ENCODE results near the gene TCF7.

TCF7 gene

GRCh38 chr5:134162592-134162991 is 48.1 kb downstream of the TCF7 start:
- WGBS (ENCODE audit: extremely low coverage, insufficient coverage, low lambda C conversion rate), result no CpG with 5 or more reads among the region's 5 CpGs
- H2BK15ac ChIP-seq (replicated peaks; ENCODE audit: low read depth), result no peak overlapping the region

DNA sequence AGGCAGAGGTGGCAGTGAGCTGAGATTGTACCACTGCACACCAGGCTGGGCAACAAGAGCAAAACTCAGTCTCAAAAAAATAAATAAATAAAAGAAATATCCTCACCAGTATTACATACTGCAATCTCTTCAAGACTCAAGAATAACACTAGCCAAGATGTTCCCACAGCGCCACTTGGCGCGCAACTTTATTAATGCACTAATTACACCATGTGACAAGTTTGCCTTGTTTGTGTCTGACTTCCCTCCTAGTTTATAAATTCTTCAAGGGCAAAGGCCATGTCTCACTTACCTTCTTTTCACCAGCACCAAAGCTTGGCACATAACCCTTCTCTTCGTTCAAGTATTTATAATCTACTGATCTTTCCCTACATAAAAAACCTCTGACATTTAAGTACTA is 57.5 kb downstream of the TCF7 start:
- H4K8ac ChIP-seq (ENCODE audit: low read depth, low read length), result no peak overlapping the region
- H3K36me3 ChIP-seq (ENCODE audit: control insufficient read depth, insufficient read depth, low read length), result peaks cover 5% of the 10 kb centered on the region
- peaks cover 13% of the 10 kb centered on the region for H3K79me1 ChIP-seq (ENCODE audit: low read length)
- H2AK5ac ChIP-seq (ENCODE audit: low read length), result no peak overlapping the region
- no peak overlapping the region for H4K5ac ChIP-seq (ENCODE audit: low read length)
- H3K18ac ChIP-seq (ENCODE audit: low read length), result no peak overlapping the region
- H2BK120ac ChIP-seq (ENCODE audit: low read depth, low read length), result no peak overlapping the region
- no peak overlapping the region for H3K4me3 ChIP-seq (ENCODE audit: low read length)
- H3K4me1 ChIP-seq (ENCODE audit: control insufficient read depth, low read depth, low read length), result no peaks in the 10 kb centered on the region
- no peaks in the 10 kb centered on the region for H3K27me3 ChIP-seq (ENCODE audit: insufficient read depth, low read length, poor library complexity)
- H2BK15ac ChIP-seq (replicated peaks; ENCODE audit: low read depth), result no peak overlapping the region
- H3K56ac ChIP-seq (ENCODE audit: low read length), result no peak overlapping the region
- H3K4ac ChIP-seq (ENCODE audit: low read depth, low read length), result no peak overlapping the region
- no peak overlapping the region for H3K4me2 ChIP-seq (ENCODE audit: low read length)
- H3K27ac ChIP-seq (ENCODE audit: low read depth, low read length), result no peak overlapping the region
- H2BK5ac ChIP-seq (ENCODE audit: low read length), result no peak overlapping the region
- no peak overlapping the region for H3K23ac ChIP-seq (ENCODE audit: low read length)
- no peak overlapping the region for H3K9ac ChIP-seq (ENCODE audit: low read length)
- no peak for DNase-seq
- H3K79me2 ChIP-seq (ENCODE audit: control insufficient read depth, insufficient read depth, low read length), result peaks cover 53% of the 10 kb centered on the region
- WGBS (ENCODE audit: extremely low coverage, insufficient coverage, low lambda C conversion rate), result no CpG with 5 or more reads among the region's 4 CpGs

More at GRCh38 chr5:134162592-134162991, 48.1 kb downstream of the TCF7 start:
- Histone ChIP-seq H3K79me1 (ENCODE audit: low read length) (peaks cover 3% of the 10 kb centered on the region), H4K5ac (ENCODE audit: low read length) (no peak overlapping the region), H2BK120ac (ENCODE audit: low read depth, low read length) (no peak overlapping the region), H3K56ac (ENCODE audit: low read length) (no peak overlapping the region), H3K9ac (ENCODE audit: low read length) (no peak overlapping the region), H2BK5ac (ENCODE audit: low read length) (no peak overlapping the region), H3K4ac (ENCODE audit: low read depth, low read length) (no peak overlapping the region), H3K27ac (ENCODE audit: low read depth, low read length) (no peak overlapping the region), H3K23ac (ENCODE audit: low read length) (no peak overlapping the region), H3K36me3 (ENCODE audit: control insufficient read depth, insufficient read depth, low read length) (peaks cover 4% of the 10 kb centered on the region), H3K4me1 (ENCODE audit: control insufficient read depth, low read depth, low read length) (no peaks in the 10 kb centered on the region), H3K4me2 (ENCODE audit: low read length) (no peak overlapping the region), H3K27me3 (ENCODE audit: insufficient read depth, low read length, poor library complexity) (no peaks in the 10 kb centered on the region), H2AK5ac (ENCODE audit: low read length) (no peak overlapping the region), H3K4me3 (ENCODE audit: low read length) (no peak overlapping the region), H4K8ac (ENCODE audit: low read depth, low read length) (no peak overlapping the region), H3K18ac (ENCODE audit: low read length) (no peak overlapping the region), H3K79me2 (ENCODE audit: control insufficient read depth, insufficient read depth, low read length) (peaks cover 3% of the 10 kb centered on the region)
- no peak for DNase-seq

GRCh38 chr5:134174841-134175839 is 60.7 kb downstream of the TCF7 start:
- Histone ChIP-seq H4K8ac (ENCODE audit: low read depth, low read length) (no peak overlapping the region), H2BK15ac (replicated peaks; ENCODE audit: low read depth) (no peak overlapping the region), H3K4ac (ENCODE audit: low read depth, low read length) (no peak overlapping the region), H2BK5ac (ENCODE audit: low read length) (no peak overlapping the region), H3K36me3 (ENCODE audit: control insufficient read depth, insufficient read depth, low read length) (peaks cover 5% of the 10 kb centered on the region), H3K9ac (ENCODE audit: low read length) (peak overlapping the region; percentile 96), H2AK5ac (ENCODE audit: low read length) (no peak overlapping the region), H3K79me2 (ENCODE audit: control insufficient read depth, insufficient read depth, low read length) (peaks cover 47% of the 10 kb centered on the region), H3K4me1 (ENCODE audit: control insufficient read depth, low read depth, low read length) (peaks cover 3% of the 10 kb centered on the region), H3K27ac (ENCODE audit: low read depth, low read length) (no peak overlapping the region), H3K4me3 (ENCODE audit: low read length) (peak overlapping the region; percentile 91), H3K79me1 (ENCODE audit: low read length) (peaks cover 9% of the 10 kb centered on the region), H2BK120ac (ENCODE audit: low read depth, low read length) (no peak overlapping the region), H3K27me3 (ENCODE audit: insufficient read depth, low read length, poor library complexity) (no peaks in the 10 kb centered on the region), H3K56ac (ENCODE audit: low read length) (peak overlapping the region; percentile 6), H3K4me2 (ENCODE audit: low read length) (peak overlapping the region; percentile 88), H3K23ac (ENCODE audit: low read length) (no peak overlapping the region), H4K5ac (ENCODE audit: low read length) (no peak overlapping the region), H3K18ac (ENCODE audit: low read length) (no peak overlapping the region)
- no CpG with 5 or more reads among the region's 10 CpGs for WGBS (ENCODE audit: extremely low coverage, insufficient coverage, low lambda C conversion rate)
- DNase-seq, result peak; percentile 50

GRCh38 chr5:134175921-134176510 is 61.5 kb downstream of the TCF7 start:
- Histone ChIP-seq H4K5ac (ENCODE audit: low read length) (no peak overlapping the region), H3K27me3 (ENCODE audit: insufficient read depth, low read length, poor library complexity) (no peaks in the 10 kb centered on the region), H3K23ac (ENCODE audit: low read length) (peak overlapping the region; percentile 11), H3K79me2 (ENCODE audit: control insufficient read depth, insufficient read depth, low read length) (peaks cover 41% of the 10 kb centered on the region), H4K8ac (ENCODE audit: low read depth, low read length) (no peak overlapping the region), H3K4me1 (ENCODE audit: control insufficient read depth, low read depth, low read length) (peaks cover 3% of the 10 kb centered on the region), H2BK15ac (replicated peaks; ENCODE audit: low read depth) (no peak overlapping the region), H2AK5ac (ENCODE audit: low read length) (no peak overlapping the region), H3K4me2 (ENCODE audit: low read length) (peak overlapping the region; percentile 88), H3K9ac (ENCODE audit: low read length) (peak overlapping the region; percentile 96), H3K4me3 (ENCODE audit: low read length) (peak overlapping the region; percentile 91), H3K36me3 (ENCODE audit: control insufficient read depth, insufficient read depth, low read length) (peaks cover 3% of the 10 kb centered on the region), H3K79me1 (ENCODE audit: low read length) (peaks cover 6% of the 10 kb centered on the region), H3K4ac (ENCODE audit: low read depth, low read length) (no peak overlapping the region), H2BK5ac (ENCODE audit: low read length) (no peak overlapping the region), H3K27ac (ENCODE audit: low read depth, low read length) (peak overlapping the region; percentile 97), H3K18ac (ENCODE audit: low read length) (peak overlapping the region; percentile 7), H3K56ac (ENCODE audit: low read length) (peak overlapping the region; percentile 99), H2BK120ac (ENCODE audit: low read depth, low read length) (no peak overlapping the region)
- DNase-seq, result peak; percentile 42
- no CpG with 5 or more reads among the region's 31 CpGs for WGBS (ENCODE audit: extremely low coverage, insufficient coverage, low lambda C conversion rate)

DNA sequence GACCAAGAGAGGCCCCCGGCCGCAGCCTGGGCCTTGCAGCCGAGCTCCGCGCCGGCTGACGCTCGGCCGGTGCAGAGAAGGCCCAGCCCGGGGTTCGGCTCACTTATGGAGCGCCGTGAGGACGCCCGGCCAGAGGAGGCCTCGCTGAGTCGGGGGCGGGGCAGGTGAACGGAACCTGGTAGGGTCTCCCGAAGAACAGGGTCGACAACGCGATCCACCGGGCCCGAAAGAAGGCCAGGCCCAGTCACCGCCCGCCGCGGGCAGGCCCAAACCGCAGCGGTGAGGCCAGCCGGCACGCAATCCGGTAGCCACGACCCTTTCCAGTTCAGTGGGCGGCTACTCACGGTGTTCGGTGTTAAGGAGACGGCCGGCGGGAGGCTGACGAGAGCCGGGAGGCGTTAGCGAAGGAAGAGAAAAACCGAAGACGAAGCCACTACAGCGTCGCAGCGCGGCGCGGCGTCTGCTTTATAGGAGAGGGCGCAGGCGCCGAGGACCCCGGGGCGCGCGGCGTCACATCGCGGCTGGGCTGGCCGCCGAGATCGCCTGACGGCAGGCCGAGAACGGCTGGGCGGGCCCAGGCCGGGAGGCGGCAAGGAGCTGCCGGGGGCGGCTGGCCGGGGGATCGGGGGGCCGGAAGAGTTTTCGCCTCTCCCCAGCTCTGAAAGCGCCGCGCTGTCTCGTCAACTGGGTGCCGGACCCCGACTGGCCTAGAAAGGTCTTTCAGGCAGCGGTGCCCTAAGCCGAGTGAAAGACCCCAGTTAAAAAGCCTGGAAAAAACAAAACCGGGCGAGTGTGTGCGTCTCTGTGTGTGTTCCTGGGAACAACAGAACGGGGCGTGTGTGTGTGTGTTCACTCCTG is 62.3 kb downstream of the TCF7 start, which contains the start of gene SKP1:
Gene SKP1 (minus strand): TSS at position 440 of the 858 bp plus-strand sequence. CDS start 2,928 bp downstream, outside the sequence.
- Histone ChIP-seq H3K79me2 (ENCODE audit: control insufficient read depth, insufficient read depth, low read length) (peaks cover 37% of the 10 kb centered on the region), H3K4me1 (ENCODE audit: control insufficient read depth, low read depth, low read length) (peaks cover 3% of the 10 kb centered on the region), H3K4me2 (ENCODE audit: low read length) (peak within 1 kb of the TSS; percentile 88), H2BK5ac (ENCODE audit: low read length) (no peak within 1 kb of the TSS), H2AK5ac (ENCODE audit: low read length) (peak within 1 kb of the TSS; percentile 98), H3K27ac (ENCODE audit: low read depth, low read length) (peak within 1 kb of the TSS; percentile 97), H3K4me3 (ENCODE audit: low read length) (peak within 1 kb of the TSS; percentile 91), H3K18ac (ENCODE audit: low read length) (peak within 1 kb of the TSS; percentile 76), H3K79me1 (ENCODE audit: low read length) (peaks cover 6% of the 10 kb centered on the region), H2BK15ac (replicated peaks; ENCODE audit: low read depth) (no peak within 1 kb of the TSS), H2BK120ac (ENCODE audit: low read depth, low read length) (no peak within 1 kb of the TSS), H3K56ac (ENCODE audit: low read length) (peak within 1 kb of the TSS; percentile 99), H3K36me3 (ENCODE audit: control insufficient read depth, insufficient read depth, low read length) (peaks cover 3% of the 10 kb centered on the region), H3K27me3 (ENCODE audit: insufficient read depth, low read length, poor library complexity) (no peaks in the 10 kb centered on the region), H4K8ac (ENCODE audit: low read depth, low read length) (no peak within 1 kb of the TSS), H3K23ac (ENCODE audit: low read length) (peak within 1 kb of the TSS; percentile 11), H3K9ac (ENCODE audit: low read length) (peak within 1 kb of the TSS; percentile 96), H4K5ac (ENCODE audit: low read length) (peak within 1 kb of the TSS; percentile 100), H3K4ac (ENCODE audit: low read depth, low read length) (peak within 1 kb of the TSS; percentile 89)
- no CpG with 5 or more reads among the region's 92 CpGs for WGBS (ENCODE audit: extremely low coverage, insufficient coverage, low lambda C conversion rate)
- peak; percentile 88 for DNase-seq
